Effector memory CD8-positive, alpha-beta T cell (primary cell): ENCODE data around the gene CAMKK2.
"Not testable (repeated sequence)": the region's sequence is repeated elsewhere in the genome, so short reads cannot be mapped to it uniquely, and the experiment has no call there.

Experiments
- ATAC-seq: fragments of 150-1000 bp; cut with Tn5 transposase; replicated peaks from 2 replicates; pipeline ENCODE4 v1.10.0; 2021; ENCODE audit warnings: mild to moderate bottlenecking, moderate library complexity
- DNase-seq, 3 experiments: peaks; one replicate each; pipeline ENCODE4 v3.0.0; 2021
- H3K27ac Mint-ChIP-seq, 2 donors: one replicate each; pipeline ENCODE4 v1.8.0; 2022; ENCODE audit warnings: mild to moderate bottlenecking in 2 of 2, mixed read lengths in 2 of 2, moderate library complexity in 2 of 2
- H3K27me3 Mint-ChIP-seq, 2 donors: one replicate each; pipeline ENCODE4 v1.8.0; 2022; ENCODE audit warnings: mixed read lengths in 2 of 2
- H3K36me3 Mint-ChIP-seq: one replicate; pipeline ENCODE4 v1.8.0; 2022; ENCODE audit warnings: mild to moderate bottlenecking, moderate library complexity, mixed read lengths; ENCODE audit not compliant: insufficient read depth
- H3K4me1 Mint-ChIP-seq, 2 donors: one replicate each; pipeline ENCODE4 v1.8.0; 2022; ENCODE audit warnings: low read depth in 2 of 2, mixed read lengths in 2 of 2
- H3K4me3 Mint-ChIP-seq, 2 donors: one replicate each; pipeline ENCODE4 v1.8.0; 2022; ENCODE audit warnings: mild to moderate bottlenecking in 2 of 2, mixed read lengths in 2 of 2, moderate library complexity in 2 of 2
- H3K9me3 Mint-ChIP-seq, 2 donors: one replicate each; pipeline ENCODE4 v1.8.0; 2022; ENCODE audit warnings: mixed read lengths in 2 of 2

CAMKK2 gene

DNA sequence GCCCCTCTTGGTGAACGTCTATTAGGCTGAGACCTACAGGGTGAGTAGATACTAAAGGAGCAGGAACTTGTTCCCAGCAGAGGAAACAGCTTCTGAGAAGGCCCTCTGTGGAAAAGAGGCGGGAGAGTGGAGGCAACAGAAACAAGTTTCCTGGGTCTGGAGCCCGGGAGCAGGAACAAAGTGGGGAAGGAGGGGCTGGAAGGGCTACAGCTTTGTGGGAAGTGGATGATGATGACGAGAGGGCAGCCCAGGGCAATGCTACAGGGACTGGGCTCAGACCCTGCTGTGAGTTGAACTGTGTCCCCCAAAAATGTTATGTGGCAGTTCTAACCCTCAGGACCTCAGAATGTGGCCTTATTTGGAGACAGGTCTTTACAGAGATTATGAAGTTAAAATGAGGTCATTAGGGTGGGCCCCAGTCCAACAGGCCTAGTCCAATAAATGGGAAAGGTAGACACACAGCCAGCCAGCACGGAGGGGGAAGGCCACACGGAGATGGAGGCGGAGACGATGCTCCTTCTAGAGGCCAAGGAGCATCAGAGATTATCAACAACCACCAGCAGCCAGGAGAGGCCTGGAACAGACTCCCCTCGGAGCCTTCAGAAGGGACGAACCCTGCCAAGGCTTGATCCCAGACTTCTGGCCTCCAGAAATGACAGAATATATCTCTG is 14.3 kb downstream of the CAMKK2 start:
- Mint-ChIP-seq H3K4me3 (no peak overlapping the region), H3K4me1 (peaks cover 0 to 2% of the 10 kb centered on the region in 2 donors), H3K9me3 (no peaks in the 10 kb centered on the region), H3K27me3 (no peaks in the 10 kb centered on the region), H3K36me3 (peaks cover 5% of the 10 kb centered on the region), H3K27ac (no peak overlapping the region)
- DNase-seq (no peak), ATAC-seq (no peak)

DNA sequence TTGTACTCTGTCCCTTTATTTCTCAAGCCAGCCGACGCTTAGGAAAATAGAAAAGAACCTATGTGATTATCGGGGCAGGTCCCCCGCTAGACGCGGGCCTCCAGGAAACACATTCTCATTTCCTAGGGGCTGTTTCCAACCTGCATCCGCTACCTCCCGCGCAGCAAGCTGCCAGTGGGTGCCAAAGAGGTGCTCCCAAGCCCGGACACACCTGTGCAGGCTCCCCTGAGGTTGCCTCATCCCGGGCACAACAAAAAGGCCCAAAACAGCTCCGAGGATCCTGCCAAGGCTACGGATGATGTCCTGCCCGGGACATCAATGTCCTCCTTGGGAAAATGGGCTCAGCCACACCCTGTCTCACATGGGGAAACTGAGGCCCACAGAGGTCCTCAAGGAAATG is 15.4 kb downstream of the CAMKK2 start:
- H3K9me3 Mint-ChIP-seq: not testable (repeated sequence)

DNA sequence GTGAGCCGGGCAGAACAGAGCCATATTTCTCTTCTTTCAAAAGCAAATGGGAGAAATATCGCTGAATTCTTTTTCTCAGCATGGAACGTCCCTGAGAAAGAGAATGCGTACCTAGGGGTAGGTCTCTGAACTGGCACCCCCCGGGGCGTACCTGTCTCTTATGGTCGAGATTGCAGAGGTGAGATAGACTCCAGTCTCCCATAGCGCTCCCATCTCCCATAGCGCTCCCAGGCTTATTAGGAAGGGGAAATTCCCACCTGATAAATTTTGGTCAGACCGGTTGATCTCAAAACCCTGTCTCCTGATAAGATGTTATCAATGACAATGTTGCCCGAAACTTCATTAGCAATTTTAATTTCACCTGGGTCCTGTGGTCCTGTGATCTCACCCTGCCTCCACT is 16.0 kb downstream of the CAMKK2 start:
- H3K4me1 Mint-ChIP-seq, H3K9me3 Mint-ChIP-seq, DNase-seq: not testable (repeated sequence)

More for the DNA sequence above, 15.4 kb downstream of the CAMKK2 start:
- not testable (repeated sequence) for DNase-seq, H3K27ac Mint-ChIP-seq, ATAC-seq, H3K4me3 Mint-ChIP-seq, H3K27me3 Mint-ChIP-seq, H3K4me1 Mint-ChIP-seq, H3K36me3 Mint-ChIP-seq

DNA sequence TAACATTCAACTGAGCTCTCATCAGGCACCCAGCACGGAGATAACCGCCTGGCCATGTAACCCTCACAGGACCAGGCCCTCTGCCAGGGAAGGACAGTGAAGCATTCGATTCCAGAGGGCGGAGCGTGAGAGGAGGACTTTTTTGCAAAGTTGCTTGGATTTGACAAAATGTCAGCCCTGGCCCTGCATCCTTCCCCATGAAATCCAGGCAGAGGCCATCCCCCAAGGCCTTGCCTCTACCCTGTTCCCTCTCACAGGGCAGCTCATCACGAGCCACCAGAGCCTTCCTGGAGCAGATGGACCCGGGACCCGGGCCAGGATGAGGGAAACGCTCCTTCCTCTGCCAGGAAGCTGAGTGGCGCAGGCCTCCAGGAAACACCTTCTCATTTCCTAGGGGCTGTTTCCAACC is 17.0 kb downstream of the CAMKK2 start:
- no peaks in the 10 kb centered on the region for H3K27me3 Mint-ChIP-seq
- DNase-seq (no peak), ATAC-seq (no peak)
- H3K9me3 Mint-ChIP-seq: no peaks in the 10 kb centered on the region
- no peak overlapping the region for H3K4me3 Mint-ChIP-seq
- no peak overlapping the region for H3K27ac Mint-ChIP-seq
- H3K36me3 Mint-ChIP-seq: no peaks in the 10 kb centered on the region
- peaks cover 0 to 1% of the 10 kb centered on the region in 2 donors for H3K4me1 Mint-ChIP-seq

More for the DNA sequence above, 16.0 kb downstream of the CAMKK2 start:
- H3K27me3 Mint-ChIP-seq, ATAC-seq, H3K4me3 Mint-ChIP-seq, H3K36me3 Mint-ChIP-seq: not testable (repeated sequence)
- H3K27ac Mint-ChIP-seq: peak overlapping the region in 1 of 2 donors; percentile 44

DNA sequence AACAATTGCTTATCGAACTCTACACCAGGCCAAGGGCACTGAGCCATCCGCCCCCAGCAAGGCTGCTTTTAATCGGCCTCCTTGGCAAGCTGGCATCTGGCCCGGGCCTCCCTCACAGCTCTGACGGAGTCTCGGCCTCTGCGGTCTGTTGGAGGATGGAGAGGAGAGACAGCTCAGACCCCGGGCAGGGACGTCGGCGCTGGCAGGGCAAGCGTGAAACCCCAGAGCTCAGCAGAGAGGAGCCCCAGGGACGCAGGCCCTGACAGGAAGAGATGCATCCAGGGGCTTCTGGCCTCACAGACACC is 17.5 kb downstream of the CAMKK2 start:
- no peaks in the 10 kb centered on the region for H3K27me3 Mint-ChIP-seq
- no peak for ATAC-seq

DNA sequence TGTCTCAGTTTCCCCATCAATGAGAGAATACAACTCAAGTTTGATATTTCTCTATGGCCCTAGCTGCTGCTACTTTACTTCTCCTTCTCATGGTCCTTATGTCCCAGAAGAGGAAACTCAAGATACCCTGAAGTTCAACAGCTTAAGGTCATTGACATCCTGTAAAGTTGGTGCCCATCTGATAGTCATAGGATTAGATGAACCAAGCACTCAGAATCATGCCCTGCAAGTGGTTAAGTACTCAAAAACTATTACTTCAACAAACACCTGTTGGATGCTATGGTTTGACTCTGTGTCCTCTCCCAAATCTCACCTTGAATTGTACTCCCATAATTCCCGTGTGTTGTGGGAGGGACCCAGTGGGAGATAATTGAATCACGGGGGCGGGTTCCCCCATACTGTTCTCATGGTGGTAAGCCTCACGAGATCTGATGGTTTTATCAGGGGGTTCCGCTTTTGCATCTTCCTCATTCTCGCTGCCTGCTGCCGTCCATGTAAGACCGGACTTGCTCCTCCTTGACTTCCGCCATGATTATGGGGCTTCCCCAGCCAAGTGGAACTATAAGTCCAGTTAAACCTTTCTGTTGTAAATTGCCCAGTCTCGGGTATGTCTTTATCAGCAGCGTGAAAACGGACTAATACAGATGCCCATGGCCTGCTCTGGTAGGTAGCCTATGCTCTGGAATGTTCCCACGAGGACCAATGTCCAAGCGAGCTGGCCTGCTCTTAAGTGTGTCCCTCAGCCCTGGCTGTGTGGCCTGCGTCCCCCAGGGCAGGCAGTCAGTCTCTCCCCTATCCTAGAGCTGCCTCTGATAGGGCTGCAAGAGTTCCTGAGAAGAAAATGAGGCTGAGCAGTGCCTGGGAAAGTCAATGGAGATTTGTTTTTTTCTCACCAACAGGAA is 18.1 kb downstream of the CAMKK2 start:
- Mint-ChIP-seq H3K4me1 (peaks cover 3 to 4% of the 10 kb centered on the region in 2 donors), H3K27me3 (no peaks in the 10 kb centered on the region), H3K4me3 (no peak overlapping the region), H3K36me3 (no peaks in the 10 kb centered on the region), H3K9me3 (no peaks in the 10 kb centered on the region), H3K27ac (peak overlapping the region in 1 of 2 donors; percentile 41)
- no peak for ATAC-seq
- no peak for DNase-seq

More for the DNA sequence above, 17.5 kb downstream of the CAMKK2 start:
- Mint-ChIP-seq H3K4me1 (no peaks in the 10 kb centered on the region), H3K36me3 (no peaks in the 10 kb centered on the region), H3K9me3 (no peaks in the 10 kb centered on the region), H3K4me3 (no peak overlapping the region), H3K27ac (peak overlapping the region in 1 of 2 donors; percentile 41)
- DNase-seq: no peak

DNA sequence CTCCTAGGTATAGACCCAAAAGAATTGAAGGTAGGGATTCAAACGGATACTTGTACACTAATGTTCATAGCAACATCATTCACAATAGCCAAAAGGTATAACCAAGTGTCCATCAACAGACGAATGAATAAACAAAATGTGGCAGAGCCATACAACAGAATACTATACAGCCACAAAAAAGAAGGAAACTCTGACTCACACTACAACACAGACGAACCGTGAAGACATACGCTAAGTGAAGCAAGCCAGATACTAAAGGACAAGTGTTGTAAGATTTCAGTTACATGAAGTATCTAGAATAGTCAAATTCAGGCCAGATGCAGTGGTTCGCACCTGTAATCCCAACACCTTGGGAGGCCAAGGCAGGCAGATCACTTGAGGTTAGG is 19.1 kb downstream of the CAMKK2 start:
- Mint-ChIP-seq H3K9me3 (no peaks in the 10 kb centered on the region), H3K27ac (no peak overlapping the region), H3K4me3 (no peak overlapping the region), H3K36me3 (no peaks in the 10 kb centered on the region), H3K4me1 (peaks cover 3 to 4% of the 10 kb centered on the region in 2 donors), H3K27me3 (no peaks in the 10 kb centered on the region)
- ATAC-seq: no peak
- no peak for DNase-seq

DNA sequence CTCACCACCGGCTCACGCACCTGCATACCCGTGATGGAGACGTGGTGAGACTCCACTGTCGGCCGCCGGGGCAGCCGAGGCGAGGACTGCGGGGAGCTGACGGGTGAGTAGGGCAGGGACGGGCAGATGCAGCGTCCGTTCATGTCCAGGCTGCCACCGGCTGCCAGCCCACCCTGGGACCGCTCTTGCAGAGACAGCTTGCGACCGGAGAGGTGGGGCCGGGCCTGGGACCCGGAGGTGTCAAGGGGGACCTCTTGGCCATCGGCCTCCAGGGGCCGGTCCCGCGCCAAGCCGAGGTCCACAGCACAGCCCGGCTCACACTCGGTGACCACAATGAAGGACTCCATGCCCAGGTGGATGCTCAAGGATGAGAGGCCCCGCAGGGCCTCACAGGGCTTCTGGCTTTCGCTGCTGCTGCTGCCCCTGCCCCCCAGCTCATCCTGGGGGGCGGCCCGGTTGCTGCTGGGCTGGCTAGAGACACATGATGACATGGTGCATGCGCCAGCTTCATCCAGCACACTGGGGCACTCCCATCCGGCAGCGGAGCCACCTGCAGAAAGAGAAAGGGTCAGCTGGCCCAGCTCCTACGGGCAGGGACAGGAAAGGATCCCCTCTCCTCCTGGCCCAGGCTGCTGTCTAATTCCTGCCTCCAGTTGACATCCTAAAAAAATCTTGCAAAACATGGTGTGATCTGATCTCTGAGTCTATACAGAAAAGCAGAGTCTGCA is 22.3 kb downstream of the CAMKK2 start:
- no peak for ATAC-seq
- Mint-ChIP-seq H3K27ac (no peak overlapping the region), H3K9me3 (no peaks in the 10 kb centered on the region), H3K4me3 (no peak overlapping the region), H3K36me3 (peaks cover 11% of the 10 kb centered on the region), H3K4me1 (peaks cover 3 to 4% of the 10 kb centered on the region in 2 donors), H3K27me3 (no peaks in the 10 kb centered on the region)
- DNase-seq: no peak

DNA sequence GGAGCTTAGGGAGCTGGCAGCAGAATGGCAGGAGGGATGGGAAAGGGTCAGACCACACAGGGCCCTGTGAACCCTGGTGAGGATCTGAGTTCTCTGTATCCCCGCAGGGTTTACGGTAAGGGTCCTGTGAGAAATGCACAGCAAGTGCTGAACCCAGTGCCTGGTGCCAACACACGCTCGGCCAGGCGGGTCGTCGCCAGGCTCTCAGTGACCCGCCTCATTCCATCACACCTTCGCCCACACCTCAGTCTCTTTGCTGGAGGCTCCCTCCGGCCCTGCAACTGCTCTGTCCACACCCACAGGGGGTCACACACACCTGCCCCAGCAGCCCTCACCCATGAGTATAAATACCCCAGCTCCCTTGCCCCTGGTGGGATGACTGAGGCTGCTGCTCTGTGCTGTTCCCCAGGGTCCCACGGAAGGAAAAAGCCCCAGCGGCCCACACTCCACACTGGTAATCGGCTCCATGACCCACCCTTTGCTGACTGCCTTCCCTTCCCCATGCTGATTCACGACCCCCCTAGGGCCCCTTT is 23.1 kb downstream of the CAMKK2 start:
- Mint-ChIP-seq H3K36me3 (peaks cover 14% of the 10 kb centered on the region), H3K4me1 (peaks cover 3 to 4% of the 10 kb centered on the region in 2 donors), H3K27ac (no peak overlapping the region), H3K9me3 (no peaks in the 10 kb centered on the region), H3K4me3 (no peak overlapping the region), H3K27me3 (no peaks in the 10 kb centered on the region)
- ATAC-seq (no peak), DNase-seq (no peak)

DNA sequence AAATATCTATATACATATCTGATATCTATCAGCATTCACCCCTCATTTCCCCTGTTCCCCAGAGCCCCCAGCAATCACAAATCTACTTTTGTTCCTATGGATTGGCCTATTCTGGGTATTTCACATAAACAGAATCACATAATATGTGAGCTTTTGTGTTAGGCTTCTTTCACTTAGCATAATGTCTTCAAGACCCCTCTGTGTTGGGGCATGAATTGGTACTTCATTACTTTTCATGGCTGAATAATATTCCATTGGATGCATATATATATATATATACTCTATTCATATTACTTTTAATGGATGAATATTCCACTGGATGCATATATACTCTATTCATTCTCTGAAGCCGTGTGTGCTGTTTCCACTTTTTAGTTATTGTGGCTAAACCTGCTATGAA is 28.7 kb downstream of the CAMKK2 start:
- Mint-ChIP-seq H3K4me3 (no peak overlapping the region), H3K36me3 (peaks cover 43% of the 10 kb centered on the region), H3K27me3 (no peaks in the 10 kb centered on the region), H3K27ac (no peak overlapping the region), H3K9me3 (no peaks in the 10 kb centered on the region), H3K4me1 (no peaks in the 10 kb centered on the region)
- ATAC-seq (no peak), DNase-seq (no peak)

DNA sequence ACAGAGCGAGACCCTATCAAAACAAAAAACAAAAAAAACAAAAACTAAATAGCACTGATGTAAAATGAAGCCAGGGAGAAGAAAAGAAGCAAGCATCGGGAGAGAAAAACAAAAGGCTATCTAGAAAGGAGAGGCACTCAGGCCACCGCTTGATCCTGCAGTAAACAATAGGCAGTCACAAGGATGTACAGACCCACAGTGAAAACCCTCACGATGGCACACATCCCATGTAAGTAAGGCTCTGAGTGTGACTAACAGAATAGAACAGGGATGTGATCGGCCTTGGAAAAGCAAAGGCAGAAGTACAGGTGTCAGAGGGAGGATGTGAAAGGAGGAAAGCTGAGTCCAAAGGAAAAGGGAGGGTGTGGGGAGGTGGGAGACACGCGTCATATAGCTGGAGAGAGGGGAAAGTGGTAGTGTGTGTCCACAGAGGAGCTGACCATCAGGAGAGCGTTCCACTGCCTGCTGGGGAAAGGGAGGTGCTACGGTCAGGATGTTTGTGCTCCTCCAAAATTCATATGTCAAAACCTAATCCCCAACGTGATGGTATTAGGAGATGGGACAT is 31.5 kb downstream of the CAMKK2 start:
- Mint-ChIP-seq H3K4me1 (no peaks in the 10 kb centered on the region), H3K4me3 (no peak overlapping the region), H3K9me3 (no peaks in the 10 kb centered on the region), H3K27me3 (no peaks in the 10 kb centered on the region), H3K36me3 (peaks cover 46% of the 10 kb centered on the region), H3K27ac (peak overlapping the region; percentile 11 to 26)
- no peak for DNase-seq
- no peak for ATAC-seq

DNA sequence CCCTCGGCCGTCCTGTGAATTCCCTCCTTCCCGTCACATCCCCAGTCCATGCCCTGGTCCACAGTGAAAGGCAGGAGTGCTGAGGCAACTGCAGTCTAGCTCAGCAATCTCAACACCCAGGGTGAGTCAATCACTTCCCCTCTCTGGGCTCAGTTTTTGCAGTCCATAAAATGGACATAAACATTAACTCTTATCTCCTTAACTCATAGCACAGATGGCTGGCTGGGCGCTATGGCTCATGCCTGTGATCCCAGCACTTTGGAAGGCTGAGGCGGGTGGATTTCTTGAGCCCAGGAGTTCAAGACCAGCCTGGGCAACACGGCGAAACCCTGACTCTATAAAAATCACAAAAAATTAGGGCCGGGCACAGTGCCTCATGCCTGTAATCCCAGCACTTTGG is 32.4 kb downstream of the CAMKK2 start:
- H3K4me3 Mint-ChIP-seq: no peak overlapping the region
- H3K36me3 Mint-ChIP-seq: peaks cover 49% of the 10 kb centered on the region
- no peak for ATAC-seq

DNA sequence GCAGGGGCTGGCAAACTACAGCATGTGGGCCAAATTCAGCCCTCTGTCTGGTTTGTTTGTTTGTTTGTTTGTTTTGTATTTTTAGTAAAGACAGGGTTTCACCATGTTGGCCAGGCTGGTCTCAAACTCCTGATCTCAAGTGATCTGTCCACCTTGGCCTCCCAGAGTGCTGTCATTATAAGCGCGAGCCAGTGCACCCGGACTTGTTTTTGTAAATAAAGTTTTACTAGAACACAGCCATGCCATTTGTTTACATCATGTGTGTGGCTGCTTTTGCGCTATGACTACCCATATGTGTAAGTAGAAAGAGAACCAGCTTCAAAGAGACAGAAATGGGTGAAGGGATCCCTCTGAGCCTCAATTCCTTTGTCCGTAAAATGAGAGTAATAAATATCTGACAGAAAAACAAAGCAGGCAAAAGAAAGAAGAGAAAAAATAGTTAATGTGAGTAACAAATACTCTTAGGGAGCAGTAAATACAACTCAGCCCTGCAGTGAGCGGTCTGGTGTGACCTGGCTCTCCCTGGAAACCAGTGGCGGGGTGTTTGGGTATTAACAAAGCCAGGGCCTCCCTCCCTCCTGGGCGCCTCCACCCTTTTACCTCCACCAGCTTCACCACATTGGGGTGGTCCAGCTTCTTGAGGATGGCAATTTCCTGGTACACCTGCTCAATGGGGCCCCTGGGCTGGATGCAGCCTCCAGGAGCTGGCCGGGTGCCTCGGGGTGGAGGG is 33.1 kb downstream of the CAMKK2 start:
- H3K27ac Mint-ChIP-seq: no peak overlapping the region
- H3K27me3 Mint-ChIP-seq: no peaks in the 10 kb centered on the region
- no peaks in the 10 kb centered on the region for H3K9me3 Mint-ChIP-seq
- no peak for ATAC-seq
- DNase-seq: no peak
- H3K4me1 Mint-ChIP-seq: no peaks in the 10 kb centered on the region
- peaks cover 46% of the 10 kb centered on the region for H3K36me3 Mint-ChIP-seq
- no peak overlapping the region for H3K4me3 Mint-ChIP-seq

More for the DNA sequence above, 32.4 kb downstream of the CAMKK2 start:
- peak overlapping the region in 1 of 2 donors; percentile 46 for H3K27ac Mint-ChIP-seq
- H3K27me3 Mint-ChIP-seq: no peaks in the 10 kb centered on the region
- H3K4me1 Mint-ChIP-seq: no peaks in the 10 kb centered on the region
- no peaks in the 10 kb centered on the region for H3K9me3 Mint-ChIP-seq
- no peak for DNase-seq
